CD4-positive, alpha-beta T cell (primary cell): Measurements from ENCODE around the gene ARID4B. TPM values are rescaled to one million over a fixed set of nuclear protein-coding genes. Genes with fewer than 3 reads are reported as not detected.
A peak's percentile ranks its signal among the peaks of the same experiment; 100 is the strongest.

Experiments
- ATAC-seq: fragments of 200-7000 bp; cut with Tn5 transposase; one replicate; pipeline ENCODE4 v1.10.0; 2022; ENCODE audit warnings: mild to moderate bottlenecking; ENCODE audit not compliant: poor library complexity
- CTCF ChIA-PET: fragments of 350-600 bp; sonication (Branson Sonifier 250); formaldehyde crosslinking; loops from one replicate; lab custom pipeline; 2021; ENCODE audit warnings: antibody characterized with exemption, inconsistent platforms; lab: Charles Lee
- POLR2A ChIA-PET: fragments of 350-600 bp; sonication (Branson Sonifier 250); formaldehyde crosslinking; loops from one replicate; lab custom pipeline; 2021; ENCODE audit warnings: antibody characterized with exemption, inconsistent platforms; lab: Charles Lee
- DNase-seq, 14 experiments: peaks; one replicate each; pipeline ENCODE4 v3.0.0-alpha.2; 2013 to 2020; ENCODE audit warnings: mixed read lengths in 2 of 14
- H3K27ac ChIP-seq, 2 donors: one replicate each; pipeline versions ENCODE4 v1.5.1 to v1.7.0; 2013; ENCODE audit warnings: low read length in 2 of 2, low read depth in 1 of 2, mild to moderate bottlenecking in 1 of 2
- H3K27me3 ChIP-seq, 2 experiments: 1 replicate in 1 of 2; 2 replicates in 1 of 2; pipeline versions ENCODE4 v1.6.1 to v1.7.0; 2013; ENCODE audit warnings: low read length in 2 of 2, control low read depth in 1 of 2, mild to moderate bottlenecking in 1 of 2, moderate library complexity in 1 of 2; ENCODE audit not compliant: insufficient read depth in 2 of 2, control insufficient read depth in 1 of 2
- H3K36me3 ChIP-seq: one replicate; pipeline ENCODE4 v1.6.1; 2013; ENCODE audit warnings: low read length, control low read depth; ENCODE audit not compliant: insufficient read depth
- H3K4me1 ChIP-seq: one replicate; pipeline ENCODE4 v1.6.1; 2013; ENCODE audit warnings: low read length, control low read depth; ENCODE audit not compliant: insufficient read depth
- H3K4me3 ChIP-seq: one replicate; pipeline ENCODE4 v1.5.1; 2013; ENCODE audit warnings: mild to moderate bottlenecking, low read length, moderate library complexity
- H3K9me3 ChIP-seq, 2 experiments: 1 replicate in 1 of 2; 2 replicates in 1 of 2; pipeline versions ENCODE4 v1.6.1 to v1.7.0; 2013; ENCODE audit warnings: low read length in 2 of 2, mild to moderate bottlenecking in 2 of 2, control low read depth in 1 of 2, moderate library complexity in 1 of 2; ENCODE audit not compliant: control insufficient read depth in 1 of 2, insufficient read depth in 1 of 2
- H3K27ac Mint-ChIP-seq: one replicate; pipeline ENCODE4 v1.8.0; 2020; ENCODE audit warnings: mixed read lengths
- H3K27me3 Mint-ChIP-seq: one replicate; pipeline ENCODE4 v1.8.0; 2021; ENCODE audit warnings: mixed read lengths
- H3K36me3 Mint-ChIP-seq: one replicate; pipeline ENCODE4 v1.8.0; 2021; ENCODE audit warnings: low read depth, mixed read lengths
- H3K4me1 Mint-ChIP-seq: one replicate; pipeline ENCODE4 v1.8.0; 2021; ENCODE audit warnings: low read depth, mixed read lengths
- H3K4me3 Mint-ChIP-seq: one replicate; pipeline ENCODE4 v1.8.0; 2020; ENCODE audit warnings: mild to moderate bottlenecking, mixed read lengths
- H3K9me3 Mint-ChIP-seq: one replicate; pipeline ENCODE4 v1.8.0; 2020; ENCODE audit warnings: mixed read lengths
- intact Hi-C, 2 experiments: fragments of 100-400 bp; cut with DNase I in 1 of 2; cut with micrococcal nuclease in 1 of 2; formaldehyde crosslinking; loops; one replicate each; pipeline versions ENCODE4 v1.15.1 to v1.9.0; 2023 to 2025; cut with DNase I, micrococcal nuclease
- total RNA-seq, 174 experiments: library from RNA in 2 of 174; stranded (reverse) in 2 of 174; gene quantifications; one replicate each; pipeline ENCODE4 v1.2.3 and lab custom pipeline; 2021 to 2026
- TF ChIP-seq, protein P1 (sequence below): fragments of 200-600 bp; IDR thresholded peaks from one replicate; pipeline ENCODE4 v1.8.0; 2022; ENCODE audit warnings: antibody characterized with exemption, mild to moderate bottlenecking

ARID4B gene
- total RNA-seq, 2 experiments from 2014 or later, result 127 to 130 TPM

GRCh38 chr1:235279694-235280093, 48.3 kb downstream of the ARID4B start:
- Mint-ChIP-seq H3K36me3 (peaks cover 9% of the 10 kb centered on the region), H3K4me3 (no peak overlapping the region), H3K27ac (no peak overlapping the region), H3K27me3 (no peaks in the 10 kb centered on the region), H3K9me3 (no peaks in the 10 kb centered on the region), H3K4me1 (peaks cover 83% of the 10 kb centered on the region)
- POLR2A ChIA-PET, result interaction anchor here (0.6 kb wide), 3 partner anchors 13 to 174 kb away, joined by 3 to 5 read pairs (median 3); no protein-coding TSS in a partner anchor
- TF ChIP-seq, protein P1, sequence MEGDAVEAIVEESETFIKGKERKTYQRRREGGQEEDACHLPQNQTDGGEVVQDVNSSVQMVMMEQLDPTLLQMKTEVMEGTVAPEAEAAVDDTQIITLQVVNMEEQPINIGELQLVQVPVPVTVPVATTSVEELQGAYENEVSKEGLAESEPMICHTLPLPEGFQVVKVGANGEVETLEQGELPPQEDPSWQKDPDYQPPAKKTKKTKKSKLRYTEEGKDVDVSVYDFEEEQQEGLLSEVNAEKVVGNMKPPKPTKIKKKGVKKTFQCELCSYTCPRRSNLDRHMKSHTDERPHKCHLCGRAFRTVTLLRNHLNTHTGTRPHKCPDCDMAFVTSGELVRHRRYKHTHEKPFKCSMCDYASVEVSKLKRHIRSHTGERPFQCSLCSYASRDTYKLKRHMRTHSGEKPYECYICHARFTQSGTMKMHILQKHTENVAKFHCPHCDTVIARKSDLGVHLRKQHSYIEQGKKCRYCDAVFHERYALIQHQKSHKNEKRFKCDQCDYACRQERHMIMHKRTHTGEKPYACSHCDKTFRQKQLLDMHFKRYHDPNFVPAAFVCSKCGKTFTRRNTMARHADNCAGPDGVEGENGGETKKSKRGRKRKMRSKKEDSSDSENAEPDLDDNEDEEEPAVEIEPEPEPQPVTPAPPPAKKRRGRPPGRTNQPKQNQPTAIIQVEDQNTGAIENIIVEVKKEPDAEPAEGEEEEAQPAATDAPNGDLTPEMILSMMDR, result no peak
- H3K27ac ChIP-seq, result no peak overlapping the region
- DNase-seq, result no peak
- no peak overlapping the region for H3K4me3 ChIP-seq
- ATAC-seq, result no peak
- no peaks in the 10 kb centered on the region for H3K36me3 ChIP-seq
- peaks cover 60% of the 10 kb centered on the region for H3K4me1 ChIP-seq
- CTCF ChIA-PET, result interaction anchor here (1.4 kb wide), 1 partner anchor 26 kb away, joined by 3 read pairs; no protein-coding TSS in a partner anchor
- intact Hi-C loops, result no loop called here
- H3K27me3 ChIP-seq, result no peaks in the 10 kb centered on the region
- peaks cover 0 to 4% of the 10 kb centered on the region in 2 experiments for H3K9me3 ChIP-seq

DNA sequence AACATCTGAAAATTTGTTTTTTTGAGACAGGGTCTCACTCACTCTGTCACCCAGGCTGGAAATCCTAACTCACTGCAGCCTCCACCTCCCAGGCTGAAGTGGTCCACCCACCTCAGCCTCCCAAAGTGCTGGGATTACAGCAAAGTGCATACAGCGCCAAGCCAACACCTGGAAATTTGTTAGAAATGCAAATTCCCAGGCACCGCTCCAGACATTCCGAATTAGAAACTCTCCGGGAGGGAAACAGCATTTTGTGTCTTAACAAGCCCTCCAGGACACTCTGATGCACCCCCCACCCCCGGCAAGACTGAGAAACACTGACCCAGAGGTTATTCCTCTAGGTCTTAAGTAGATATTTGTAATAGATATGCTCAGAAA, 49.1 kb downstream of the ARID4B start:
- H3K4me1 Mint-ChIP-seq, result peaks cover 79% of the 10 kb centered on the region
- H3K27ac ChIP-seq, result no peak overlapping the region
- H3K27ac Mint-ChIP-seq, result peak overlapping the region; percentile 39
- H3K27me3 Mint-ChIP-seq, result no peaks in the 10 kb centered on the region
- POLR2A ChIA-PET, result interaction anchor here (0.6 kb wide), 1 partner anchor 48 kb away, joined by 3 read pairs; no protein-coding TSS in a partner anchor
- TF ChIP-seq, protein P1, result no peak
- H3K27me3 ChIP-seq, result no peaks in the 10 kb centered on the region
- peaks cover 56% of the 10 kb centered on the region for H3K4me1 ChIP-seq
- no peak for DNase-seq
- no peak overlapping the region for H3K4me3 Mint-ChIP-seq
- intact Hi-C loops, result no loop called here
- no peak for ATAC-seq
- H3K36me3 ChIP-seq, result no peaks in the 10 kb centered on the region
- peaks cover 0 to 4% of the 10 kb centered on the region in 2 experiments for H3K9me3 ChIP-seq
- CTCF ChIA-PET, result interaction anchor here (1.4 kb wide), 1 partner anchor 26 kb away, joined by 3 read pairs; no protein-coding TSS in a partner anchor
- H3K36me3 Mint-ChIP-seq, result peaks cover 9% of the 10 kb centered on the region
- H3K9me3 Mint-ChIP-seq, result no peaks in the 10 kb centered on the region
- no peak overlapping the region for H3K4me3 ChIP-seq

- Mint-ChIP-seq H3K27me3 (no peaks in the 10 kb centered on the region), H3K36me3 (peaks cover 9% of the 10 kb centered on the region), H3K27ac (peak overlapping the region; percentile 48), H3K9me3 (no peaks in the 10 kb centered on the region), H3K4me3 (no peak overlapping the region), H3K4me1 (peaks cover 84% of the 10 kb centered on the region)
- DNase-seq (no peak), ATAC-seq (no peak)
- TF ChIP-seq, protein P1, result no peak
- H3K9me3 ChIP-seq, result peaks cover 0 to 4% of the 10 kb centered on the region in 2 experiments
- peaks cover 54% of the 10 kb centered on the region for H3K4me1 ChIP-seq
- H3K27me3 ChIP-seq, result no peaks in the 10 kb centered on the region
- no peak overlapping the region for H3K4me3 ChIP-seq
- H3K36me3 ChIP-seq, result no peaks in the 10 kb centered on the region
- H3K27ac ChIP-seq, result no peak overlapping the region
- intact Hi-C loops, result no loop called here
- ChIA-PET POLR2A (no interaction called here), CTCF (no interaction called here)
These were observed 49.6 kb downstream of the ARID4B start for GRCh38 chr1:235278233-235278914.
